Measurements from ENCODE around the gene TRPM7. TPM values are rescaled to one million over a fixed set of nuclear protein-coding genes. Genes with fewer than 3 reads are reported as not detected.
"Not testable (repeated sequence)": the region's sequence is repeated elsewhere in the genome, so short reads cannot be mapped to it uniquely, and the experiment has no call there.

Gene TRPM7
- total RNA-seq, 1 experiment from 2014 or later = 35.5 TPM

GRCh38 chr15:50628421-50628820 lies 58.2 kb downstream of the TRPM7 start:
- Mint-ChIP-seq H3K4me1 (ENCODE audit: insufficient read depth, unreplicated experiment) (no peaks in the 10 kb centered on the region), H3K27ac (ENCODE audit: low read depth, unreplicated experiment) (no peak overlapping the region), H3K36me3 (ENCODE audit: insufficient read depth, unreplicated experiment) (peaks cover 75% of the 10 kb centered on the region), H3K27me3 (ENCODE audit: insufficient read depth, unreplicated experiment) (no peaks in the 10 kb centered on the region), H3K9me3 (ENCODE audit: unreplicated experiment) (no peaks in the 10 kb centered on the region), H3K4me3 (ENCODE audit: unreplicated experiment) (no peak overlapping the region)
- ChIA-PET CTCF (interaction anchor here (0.6 to 1.1 kb wide), 4 partner anchors 11 to 1834 kb away, joined by 3 to 4 read pairs (median 4); no protein-coding TSS in a partner anchor), POLR2A (interaction anchor here (0.5 kb wide), 1 partner anchor 25 kb away, joined by 3 read pairs; no protein-coding TSS in a partner anchor)
- BruUV-seq (replicated peaks) = no TSS peak
- DNase-seq (ENCODE audit: unreplicated experiment) = no peak
- intact Hi-C loops (cut with micrococcal nuclease) = no loop called here
- no peak for TF ChIP-seq CTCF (IDR thresholded peaks at IDR 0.05; ENCODE audit: unreplicated experiment)

- CTCF ChIA-PET = interaction anchor here (0.7 kb wide), 3 partner anchors 31 to 1833 kb away, joined by 3 to 4 read pairs (median 3); no protein-coding TSS in a partner anchor
- no peak for DNase-seq (ENCODE audit: unreplicated experiment)
- no peak overlapping the region for H3K27ac Mint-ChIP-seq (ENCODE audit: low read depth, unreplicated experiment)
Observed at GRCh38 chr15:50627351-50628055, 59.1 kb downstream of the TRPM7 start.

DNA sequence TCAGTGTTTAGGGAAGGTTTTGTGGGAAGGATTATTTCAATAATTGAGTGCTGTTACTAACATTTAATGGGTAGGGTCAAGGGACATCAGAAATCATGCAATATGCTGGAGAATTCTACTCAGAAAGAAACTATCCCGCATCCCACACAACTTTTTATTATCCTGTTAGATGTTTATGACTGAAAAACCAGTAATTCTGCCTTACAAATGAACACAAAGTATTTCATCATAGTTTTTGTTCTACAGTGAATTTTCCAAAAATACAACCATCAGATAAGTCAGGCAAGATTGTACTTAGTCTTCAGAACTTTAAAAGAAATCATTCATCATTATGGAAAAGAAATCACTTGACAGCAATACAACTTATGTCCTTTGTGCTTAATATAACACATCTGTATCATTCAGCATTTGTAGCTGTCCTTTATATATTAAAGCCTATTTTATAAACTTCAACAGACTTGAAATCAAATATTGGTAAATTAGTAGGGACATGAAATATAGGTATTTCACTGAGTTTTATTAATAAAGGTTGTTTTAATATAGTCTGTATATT lies 61.9 kb downstream of the TRPM7 start:
- Mint-ChIP-seq H3K9me3 (ENCODE audit: unreplicated experiment) (no peaks in the 10 kb centered on the region), H3K36me3 (ENCODE audit: insufficient read depth, unreplicated experiment) (peaks cover 74% of the 10 kb centered on the region), H3K4me1 (ENCODE audit: insufficient read depth, unreplicated experiment) (no peaks in the 10 kb centered on the region), H3K4me3 (ENCODE audit: unreplicated experiment) (no peak overlapping the region), H3K27ac (ENCODE audit: low read depth, unreplicated experiment) (no peak overlapping the region), H3K27me3 (ENCODE audit: insufficient read depth, unreplicated experiment) (no peaks in the 10 kb centered on the region)
- ChIA-PET CTCF (interaction anchor here (0.7 to 0.9 kb wide), 3 partner anchors 21 to 113 kb away, joined by 3 read pairs; no protein-coding TSS in a partner anchor), POLR2A (interaction anchor here (0.7 kb wide), 1 partner anchor 265 kb away, joined by 3 read pairs; no protein-coding TSS in a partner anchor)
- TF ChIP-seq CTCF (IDR thresholded peaks at IDR 0.05; ENCODE audit: unreplicated experiment) = no peak
- BruUV-seq (replicated peaks) = no TSS peak
- no peak for DNase-seq (ENCODE audit: unreplicated experiment)
- intact Hi-C loops (cut with micrococcal nuclease) = no loop called here

More at GRCh38 chr15:50627351-50628055, 59.1 kb downstream of the TRPM7 start:
- intact Hi-C loops (cut with micrococcal nuclease) = no loop called here
- POLR2A ChIA-PET = interaction anchor here (0.6 kb wide), 1 partner anchor 757 kb away, joined by 3 read pairs; no protein-coding TSS in a partner anchor
- no peak overlapping the region for H3K4me3 Mint-ChIP-seq (ENCODE audit: unreplicated experiment)
- no peaks in the 10 kb centered on the region for H3K4me1 Mint-ChIP-seq (ENCODE audit: insufficient read depth, unreplicated experiment)
- peaks cover 75% of the 10 kb centered on the region for H3K36me3 Mint-ChIP-seq (ENCODE audit: insufficient read depth, unreplicated experiment)
- TF ChIP-seq CTCF (IDR thresholded peaks at IDR 0.05; ENCODE audit: unreplicated experiment) = no peak
- no peaks in the 10 kb centered on the region for H3K9me3 Mint-ChIP-seq (ENCODE audit: unreplicated experiment)
- no TSS peak for BruUV-seq (replicated peaks)
- H3K27me3 Mint-ChIP-seq (ENCODE audit: insufficient read depth, unreplicated experiment) = no peaks in the 10 kb centered on the region

DNA sequence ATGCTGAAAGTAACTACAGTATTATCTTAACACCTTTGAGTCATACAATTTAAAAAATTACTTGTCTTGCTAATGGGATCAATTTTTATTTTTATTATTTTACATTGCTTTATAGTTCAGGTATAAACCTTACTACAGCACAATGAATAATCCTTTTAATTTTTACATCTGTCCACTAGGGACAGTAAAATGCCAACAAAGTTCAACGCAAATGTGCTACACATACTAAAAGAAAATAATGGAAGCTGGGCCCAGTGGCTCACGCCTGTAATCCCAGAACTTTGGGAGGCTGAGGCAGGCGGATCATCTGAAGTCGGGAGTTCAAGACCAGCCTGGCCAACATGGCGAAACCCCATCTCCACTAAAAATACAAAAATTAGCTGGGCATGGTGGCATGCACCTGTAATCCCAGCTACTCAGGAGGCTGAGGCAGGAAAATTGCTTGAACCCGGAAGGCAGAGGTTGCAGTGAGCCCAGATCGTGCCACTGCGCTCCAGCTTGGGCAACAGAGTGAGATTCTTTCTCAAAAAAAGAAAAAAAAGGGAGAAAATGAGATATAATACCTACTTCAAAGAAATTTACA lies 64.1 kb downstream of the TRPM7 start:
- H3K36me3 Mint-ChIP-seq (ENCODE audit: insufficient read depth, unreplicated experiment) = peaks cover 80% of the 10 kb centered on the region
- H3K27me3 Mint-ChIP-seq (ENCODE audit: insufficient read depth, unreplicated experiment); H3K27ac Mint-ChIP-seq (ENCODE audit: low read depth, unreplicated experiment); H3K9me3 Mint-ChIP-seq (ENCODE audit: unreplicated experiment); intact Hi-C loops (cut with micrococcal nuclease); H3K4me3 Mint-ChIP-seq (ENCODE audit: unreplicated experiment); H3K4me1 Mint-ChIP-seq (ENCODE audit: insufficient read depth, unreplicated experiment); BruUV-seq (replicated peaks): not testable (repeated sequence)
- CTCF ChIA-PET = interaction anchor here (0.5 to 1.9 kb wide), 14 partner anchors 14 to 317 kb away, joined by 3 to 5 read pairs (median 4); no protein-coding TSS in a partner anchor
- peak; percentile 35 for TF ChIP-seq CTCF (IDR thresholded peaks at IDR 0.05; ENCODE audit: unreplicated experiment)
- DNase-seq (ENCODE audit: unreplicated experiment) = peak; percentile 18
- POLR2A ChIA-PET = interaction anchor here (0.6 to 1.1 kb wide), 2 partner anchors 40 to 285 kb away, joined by 3 read pairs; no protein-coding TSS in a partner anchor

DNA sequence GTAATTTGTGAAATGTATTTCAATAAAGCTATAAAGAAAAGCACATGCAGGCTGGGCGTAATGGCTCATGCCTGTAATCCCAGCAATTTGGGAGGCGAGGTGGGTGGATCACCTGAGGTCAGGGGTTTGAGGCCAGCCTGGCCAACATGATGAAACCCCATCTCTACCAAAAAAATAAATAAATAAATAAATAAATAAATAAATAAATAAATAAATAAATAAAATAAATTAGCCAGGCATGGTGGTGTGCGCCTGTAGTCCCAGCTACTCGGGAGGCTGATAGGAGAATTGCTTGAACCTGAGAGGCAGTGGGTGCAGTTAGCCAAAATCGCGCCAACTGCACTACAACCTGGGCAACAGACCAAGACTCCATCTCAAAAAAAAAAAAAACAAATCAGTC lies 69.6 kb downstream of the TRPM7 start:
- H3K9me3 Mint-ChIP-seq (ENCODE audit: unreplicated experiment); POLR2A ChIA-PET; H3K27ac Mint-ChIP-seq (ENCODE audit: low read depth, unreplicated experiment); CTCF ChIA-PET; H3K27me3 Mint-ChIP-seq (ENCODE audit: insufficient read depth, unreplicated experiment); H3K4me1 Mint-ChIP-seq (ENCODE audit: insufficient read depth, unreplicated experiment); BruUV-seq (replicated peaks); intact Hi-C loops (cut with micrococcal nuclease); H3K4me3 Mint-ChIP-seq (ENCODE audit: unreplicated experiment); DNase-seq (ENCODE audit: unreplicated experiment): not testable (repeated sequence)
- H3K36me3 Mint-ChIP-seq (ENCODE audit: insufficient read depth, unreplicated experiment) = peaks cover 95% of the 10 kb centered on the region

- H3K4me3 Mint-ChIP-seq (ENCODE audit: unreplicated experiment); H3K27me3 Mint-ChIP-seq (ENCODE audit: insufficient read depth, unreplicated experiment); H3K4me1 Mint-ChIP-seq (ENCODE audit: insufficient read depth, unreplicated experiment); POLR2A ChIA-PET; intact Hi-C loops (cut with micrococcal nuclease); H3K9me3 Mint-ChIP-seq (ENCODE audit: unreplicated experiment); BruUV-seq (replicated peaks); DNase-seq (ENCODE audit: unreplicated experiment); H3K27ac Mint-ChIP-seq (ENCODE audit: low read depth, unreplicated experiment); CTCF ChIA-PET: not testable (repeated sequence)
- H3K36me3 Mint-ChIP-seq (ENCODE audit: insufficient read depth, unreplicated experiment) = peaks cover 94% of the 10 kb centered on the region
Observed at GRCh38 chr15:50616554-50616953, 70.0 kb downstream of the TRPM7 start.

Measured in MCF 10A (cell line).